Measurements from ENCODE around the gene MEGF11. TPM values are rescaled to one million over a fixed set of nuclear protein-coding genes. Genes with fewer than 3 reads are reported as not detected.
A peak's percentile ranks its signal among the peaks of the same experiment; 100 is the strongest.

MEGF11 gene
- total RNA-seq, 1 donor: 0.27 TPM

DNA sequence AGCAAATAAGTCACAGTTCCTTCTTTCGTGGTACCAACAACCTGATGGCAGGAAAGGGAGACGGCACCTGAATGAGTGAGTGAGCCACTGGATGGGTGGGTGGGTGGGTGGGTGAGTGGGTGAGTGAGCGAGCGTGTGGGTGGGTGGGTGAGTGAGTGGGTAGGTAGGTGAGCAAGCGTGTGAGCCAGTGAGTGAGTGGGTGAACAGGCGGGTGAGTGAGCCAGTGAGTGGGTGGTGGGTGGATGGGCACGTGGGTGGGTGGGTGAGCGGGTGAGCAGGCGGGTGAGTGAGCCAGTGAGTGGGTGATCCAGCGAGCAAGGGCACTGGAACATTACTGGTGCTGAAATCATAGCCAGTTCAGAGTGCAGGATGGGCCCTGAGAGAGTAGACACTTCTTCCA lies 152.8 kb downstream of the MEGF11 start:
- DNase-seq (ENCODE audit: low read depth in 2 of 3, low spot score in 2 of 3): no peak

GRCh38 chr15:66099950-66100671 lies 153.4 kb downstream of the MEGF11 start:
- no peak for DNase-seq (ENCODE audit: low read depth in 2 of 3, low spot score in 2 of 3)

- DNase-seq (ENCODE audit: low read depth in 2 of 3, low spot score in 2 of 3): no peak
Observed at GRCh38 chr15:66098022-66098363, 155.6 kb downstream of the MEGF11 start.

DNA sequence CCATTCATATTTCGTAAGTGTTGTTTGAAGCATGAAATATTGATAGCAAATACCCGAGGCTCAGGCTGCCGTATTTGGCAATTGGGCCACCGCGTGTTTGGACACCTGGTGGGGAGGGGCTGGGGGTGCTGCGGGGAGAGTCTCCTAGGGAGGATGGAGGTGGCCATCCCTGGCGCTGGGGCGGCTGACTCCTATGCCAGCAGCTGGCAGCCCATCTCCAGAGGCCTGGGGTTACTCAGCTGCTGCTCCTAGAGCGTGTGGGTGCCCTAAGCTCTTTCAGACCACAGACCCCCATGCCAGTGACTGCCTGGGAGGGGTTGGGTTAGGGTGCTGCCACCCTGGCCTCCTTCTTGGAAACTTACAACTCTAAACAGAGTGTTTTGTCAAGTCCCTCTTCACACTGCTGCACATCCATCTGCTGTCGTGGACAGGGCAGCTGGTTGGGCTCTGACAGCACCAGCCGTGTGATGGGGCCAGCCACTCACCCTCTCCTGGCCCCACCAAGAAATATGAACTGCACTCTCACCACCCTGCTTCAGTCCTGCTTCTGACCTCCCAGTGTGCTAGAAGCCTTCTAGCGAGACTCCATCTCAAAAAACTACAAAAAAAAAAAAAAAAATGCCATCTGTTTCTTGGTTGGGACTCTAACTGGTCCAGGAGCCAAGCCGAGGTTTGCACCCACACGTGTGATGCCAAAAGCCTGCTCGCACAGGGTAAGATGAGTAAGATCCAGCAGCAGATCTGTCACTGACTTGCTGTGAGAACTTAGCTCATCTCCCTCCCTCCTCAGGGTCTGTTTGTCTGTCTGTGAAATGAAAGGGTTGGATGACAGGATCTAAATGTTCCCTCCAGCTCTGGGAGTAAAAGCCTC lies 156.2 kb downstream of the MEGF11 start:
- DNase-seq (ENCODE audit: low read depth in 2 of 3, low spot score in 2 of 3): no peak

- no peak for DNase-seq (ENCODE audit: low read depth in 2 of 3, low spot score in 2 of 3)
Observed at GRCh38 chr15:66096688-66097058, 156.9 kb downstream of the MEGF11 start.

- DNase-seq (ENCODE audit: low read depth in 2 of 3, low spot score in 2 of 3): no peak
Observed at GRCh38 chr15:66095871-66096687, 157.5 kb downstream of the MEGF11 start.

GRCh38 chr15:66094331-66094730 lies 159.2 kb downstream of the MEGF11 start:
- no peak for DNase-seq (ENCODE audit: low read depth in 2 of 3, low spot score in 2 of 3)

GRCh38 chr15:66092053-66093016 lies 161.2 kb downstream of the MEGF11 start:
- DNase-seq (ENCODE audit: low read depth in 2 of 3, low spot score in 2 of 3): no peak

DNA sequence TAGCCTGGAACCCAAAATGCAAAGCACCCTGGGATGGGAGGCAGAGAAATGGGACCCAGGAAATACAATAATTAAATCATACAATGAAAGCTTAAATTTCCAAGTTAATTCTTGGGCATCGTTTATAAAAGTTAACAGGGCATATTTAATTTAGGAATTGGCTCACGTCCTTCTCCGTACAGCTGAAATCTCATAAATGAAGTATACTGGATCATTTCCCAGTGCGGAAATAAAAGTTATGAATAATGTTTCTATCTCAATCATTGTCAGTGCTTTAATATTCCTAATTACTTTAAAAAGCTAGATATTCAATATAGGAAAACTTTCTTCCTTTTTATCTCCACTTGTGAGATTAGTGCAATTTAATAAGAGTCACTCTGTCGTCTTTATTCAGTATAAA lies 164.0 kb downstream of the MEGF11 start:
- no peak for DNase-seq (ENCODE audit: low read depth in 2 of 3, low spot score in 2 of 3)

DNA sequence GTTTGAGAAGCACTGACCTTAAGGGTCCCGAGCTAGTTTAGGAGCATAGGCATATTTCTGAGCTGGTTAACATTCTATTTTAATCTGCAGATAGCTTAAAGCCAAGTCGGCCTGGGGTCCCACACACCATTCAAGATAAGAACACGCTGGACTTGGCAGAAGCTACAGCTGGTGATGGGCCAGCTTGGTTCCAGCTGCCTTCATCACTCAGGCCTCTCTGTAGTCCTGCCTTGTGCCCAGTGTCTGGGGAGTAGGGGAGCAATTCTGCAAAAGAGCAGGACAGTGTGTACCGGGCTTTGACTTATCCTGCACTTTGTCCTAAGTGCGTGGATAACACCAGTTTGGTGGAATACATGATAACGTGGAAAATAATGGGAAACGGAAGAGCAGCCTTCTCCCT lies 164.5 kb downstream of the MEGF11 start:
- no peak for DNase-seq (ENCODE audit: low read depth in 2 of 3, low spot score in 2 of 3)

DNA sequence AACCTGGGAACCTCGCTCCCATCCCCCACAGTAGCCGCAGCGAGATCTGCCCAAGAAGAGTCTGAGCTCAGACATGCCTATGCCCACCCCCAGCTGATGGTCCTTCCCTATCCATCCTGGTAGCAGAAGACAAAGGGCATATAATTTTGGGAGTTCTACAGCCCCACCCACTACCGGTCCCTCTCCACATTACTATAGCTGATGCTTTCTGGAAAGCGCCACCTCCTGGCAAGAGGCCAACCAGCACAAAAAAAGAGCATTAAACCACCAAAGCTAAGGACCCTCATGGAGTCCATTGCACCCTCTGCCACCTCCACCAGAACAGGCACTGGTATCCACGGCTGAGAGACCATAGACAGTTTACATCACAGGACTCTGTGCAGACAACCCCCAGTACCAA lies 168.4 kb downstream of the MEGF11 start:
- no peak for DNase-seq (ENCODE audit: low read depth in 2 of 3, low spot score in 2 of 3)

- no peak for DNase-seq (ENCODE audit: low read depth in 2 of 3, low spot score in 2 of 3)
Observed at GRCh38 chr15:66084704-66085103, 168.8 kb downstream of the MEGF11 start.

- DNase-seq (ENCODE audit: low read depth in 2 of 3, low spot score in 2 of 3): peak in 1 of 3 donors; percentile 8
Observed at GRCh38 chr15:66080717-66081398, 172.7 kb downstream of the MEGF11 start.

- no peak for DNase-seq (ENCODE audit: low read depth in 2 of 3, low spot score in 2 of 3)
Observed at GRCh38 chr15:66078929-66079275, 174.6 kb downstream of the MEGF11 start.

DNA sequence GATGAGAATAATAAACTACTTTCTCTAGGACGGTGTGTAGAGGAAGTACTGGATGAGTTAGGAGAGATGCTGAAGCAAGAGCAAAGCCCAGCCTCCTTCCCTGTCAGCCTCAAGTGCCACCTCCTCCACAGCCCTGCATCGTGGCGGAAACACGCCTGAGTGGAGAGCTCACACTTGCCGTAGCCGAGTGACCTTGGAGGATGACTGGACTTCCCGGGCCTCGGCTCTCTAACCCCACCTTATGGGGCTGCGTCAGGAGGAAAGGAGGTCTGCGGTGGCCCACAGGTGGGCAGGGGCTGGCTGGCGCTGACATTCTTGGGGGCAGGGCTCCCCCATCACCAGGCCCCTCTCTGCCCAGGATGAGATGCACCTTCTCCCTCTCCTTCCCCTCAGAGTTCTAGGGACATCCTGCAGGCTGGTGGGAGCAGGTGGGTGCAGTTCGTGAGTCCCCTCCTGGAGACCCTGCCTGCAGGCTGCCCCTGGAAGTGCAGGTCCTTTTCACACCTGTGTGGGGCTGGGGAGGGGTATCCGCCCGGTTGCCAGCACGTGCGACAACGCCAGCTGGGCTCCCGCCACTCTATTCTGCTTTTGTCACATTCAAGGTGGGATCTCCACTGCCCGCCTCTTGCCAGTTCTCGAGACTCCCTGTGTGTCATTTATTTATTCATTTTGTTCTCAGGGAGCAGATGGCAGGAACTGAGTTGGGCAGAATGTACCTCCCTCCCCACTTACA lies 175.2 kb downstream of the MEGF11 start:
- no peak for DNase-seq (ENCODE audit: low read depth in 2 of 3, low spot score in 2 of 3)

- no peak for DNase-seq (ENCODE audit: low read depth in 2 of 3, low spot score in 2 of 3)
Observed at GRCh38 chr15:66077320-66077663, 176.3 kb downstream of the MEGF11 start.

DNA sequence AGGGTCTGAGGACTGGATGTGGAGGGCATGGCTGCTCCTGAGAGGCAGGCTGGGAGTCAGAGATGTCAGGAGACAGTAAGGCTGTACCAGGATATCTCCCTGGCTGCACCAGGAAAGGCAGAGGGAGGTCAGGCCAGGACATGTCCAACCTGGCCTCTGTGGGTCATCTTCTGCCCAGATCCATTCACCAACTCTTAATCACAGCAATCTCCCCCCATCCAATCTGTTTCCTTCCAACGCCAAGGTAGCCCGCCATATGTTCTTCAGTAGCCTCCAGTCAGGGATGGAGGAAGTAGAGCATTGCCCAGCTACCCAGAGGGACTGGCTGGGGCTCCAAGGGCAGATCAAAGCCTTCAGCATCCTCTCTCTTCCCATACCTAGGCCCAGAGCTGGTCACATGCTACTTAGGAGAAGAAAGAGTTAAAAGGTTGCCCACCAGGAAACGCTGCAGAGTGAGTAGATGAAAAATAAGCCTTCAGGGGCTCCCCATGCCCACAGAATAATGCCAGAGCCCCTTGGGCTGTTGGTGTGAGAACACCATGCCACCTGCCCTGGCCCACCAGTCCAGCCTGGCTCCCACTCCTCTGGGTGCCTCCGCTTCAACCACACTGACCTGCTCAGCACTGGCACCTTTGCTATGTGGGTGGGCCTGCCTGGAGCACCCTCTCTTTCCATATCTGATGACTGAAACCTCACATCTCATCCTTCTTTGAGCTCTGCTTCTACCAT lies 176.8 kb downstream of the MEGF11 start:
- no peak for DNase-seq (ENCODE audit: low read depth in 2 of 3, low spot score in 2 of 3)

- no peak for DNase-seq (ENCODE audit: low read depth in 2 of 3, low spot score in 2 of 3)
Observed at GRCh38 chr15:66075947-66076346, 177.6 kb downstream of the MEGF11 start.
